ENCODE measurements around the gene ADGRG3.
"Not testable (repeated sequence)": the region's sequence is repeated elsewhere in the genome, so short reads cannot be mapped to it uniquely, and the experiment has no call there.

The ADGRG3 gene

DNA sequence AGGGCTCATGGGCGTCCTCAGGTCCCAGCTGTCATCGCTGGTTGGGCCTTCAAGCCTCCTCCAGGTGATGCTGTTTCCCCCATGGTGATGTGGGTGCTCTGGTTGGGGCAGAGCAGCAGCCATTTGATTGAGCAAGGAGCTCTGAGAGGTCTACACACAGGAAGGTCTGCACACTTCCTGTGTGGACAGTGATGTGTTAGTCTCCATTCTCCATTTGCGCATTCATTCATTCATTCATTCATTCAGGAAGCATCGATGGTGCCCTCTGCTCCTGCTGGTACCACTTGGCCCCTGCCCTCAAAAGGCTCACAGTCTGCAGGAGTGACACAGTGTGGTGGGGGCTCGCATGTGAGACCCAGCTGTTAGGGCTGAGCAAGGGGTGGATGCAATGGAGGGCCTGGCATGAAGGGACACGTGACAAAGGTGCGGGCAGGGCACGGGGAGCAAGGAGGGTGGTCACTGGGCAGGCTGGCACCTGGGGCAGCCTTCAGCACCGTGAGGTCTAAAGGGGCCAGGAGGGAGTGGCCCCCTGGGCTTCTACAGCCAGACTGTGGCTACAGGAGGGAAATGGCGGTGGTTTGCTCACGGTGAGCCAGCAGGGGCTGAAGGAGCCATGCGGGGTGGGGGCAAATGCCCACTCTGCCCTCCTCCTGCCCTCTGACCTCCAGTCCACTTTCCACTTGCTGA, 1.5 kb downstream of the ADGRG3 start:
- TF ChIP-seq, protein P1, sequence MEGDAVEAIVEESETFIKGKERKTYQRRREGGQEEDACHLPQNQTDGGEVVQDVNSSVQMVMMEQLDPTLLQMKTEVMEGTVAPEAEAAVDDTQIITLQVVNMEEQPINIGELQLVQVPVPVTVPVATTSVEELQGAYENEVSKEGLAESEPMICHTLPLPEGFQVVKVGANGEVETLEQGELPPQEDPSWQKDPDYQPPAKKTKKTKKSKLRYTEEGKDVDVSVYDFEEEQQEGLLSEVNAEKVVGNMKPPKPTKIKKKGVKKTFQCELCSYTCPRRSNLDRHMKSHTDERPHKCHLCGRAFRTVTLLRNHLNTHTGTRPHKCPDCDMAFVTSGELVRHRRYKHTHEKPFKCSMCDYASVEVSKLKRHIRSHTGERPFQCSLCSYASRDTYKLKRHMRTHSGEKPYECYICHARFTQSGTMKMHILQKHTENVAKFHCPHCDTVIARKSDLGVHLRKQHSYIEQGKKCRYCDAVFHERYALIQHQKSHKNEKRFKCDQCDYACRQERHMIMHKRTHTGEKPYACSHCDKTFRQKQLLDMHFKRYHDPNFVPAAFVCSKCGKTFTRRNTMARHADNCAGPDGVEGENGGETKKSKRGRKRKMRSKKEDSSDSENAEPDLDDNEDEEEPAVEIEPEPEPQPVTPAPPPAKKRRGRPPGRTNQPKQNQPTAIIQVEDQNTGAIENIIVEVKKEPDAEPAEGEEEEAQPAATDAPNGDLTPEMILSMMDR (IDR thresholded peaks at IDR 0.05; ENCODE audit: borderline replicate concordance, insufficient read depth, low read depth, low read length): no peak
- H3K4me3 ChIP-seq (ENCODE audit: low read depth, low read length): no peak overlapping the region

- TF ChIP-seq, protein P1 (IDR thresholded peaks at IDR 0.05; ENCODE audit: borderline replicate concordance, insufficient read depth, low read depth, low read length): no peak
- no peak overlapping the region for H3K4me3 ChIP-seq (ENCODE audit: low read depth, low read length)
These were observed 2.1 kb downstream of the ADGRG3 start for GRCh38 chr16:57670196-57670595.

DNA sequence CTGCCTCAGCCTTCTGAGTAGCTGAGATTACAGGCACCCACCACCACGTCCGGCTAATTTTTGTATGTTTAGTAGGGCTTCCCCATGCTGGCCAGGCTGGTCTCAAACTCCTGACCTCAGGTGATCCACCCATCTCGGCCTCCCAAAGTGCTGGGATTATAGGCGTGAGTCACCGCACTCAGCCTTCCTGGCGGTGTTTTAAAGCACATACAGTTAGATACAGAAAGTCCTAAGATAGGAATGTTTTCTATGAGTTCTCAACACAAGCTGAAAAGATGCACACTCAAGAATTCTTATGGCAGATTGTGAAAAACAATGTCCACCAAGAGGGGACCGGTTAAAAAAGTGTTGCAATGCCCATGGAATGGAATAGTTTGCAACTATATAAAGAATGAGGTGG, 3.3 kb downstream of the ADGRG3 start:
- not testable (repeated sequence) for H3K4me3 ChIP-seq (ENCODE audit: low read depth, low read length)

GRCh38 chr16:57672416-57672815, 4.3 kb downstream of the ADGRG3 start:
- TF ChIP-seq, protein P1 (IDR thresholded peaks at IDR 0.05; ENCODE audit: borderline replicate concordance, insufficient read depth, low read depth, low read length): no peak
- no peak overlapping the region for H3K4me3 ChIP-seq (ENCODE audit: low read depth, low read length)

DNA sequence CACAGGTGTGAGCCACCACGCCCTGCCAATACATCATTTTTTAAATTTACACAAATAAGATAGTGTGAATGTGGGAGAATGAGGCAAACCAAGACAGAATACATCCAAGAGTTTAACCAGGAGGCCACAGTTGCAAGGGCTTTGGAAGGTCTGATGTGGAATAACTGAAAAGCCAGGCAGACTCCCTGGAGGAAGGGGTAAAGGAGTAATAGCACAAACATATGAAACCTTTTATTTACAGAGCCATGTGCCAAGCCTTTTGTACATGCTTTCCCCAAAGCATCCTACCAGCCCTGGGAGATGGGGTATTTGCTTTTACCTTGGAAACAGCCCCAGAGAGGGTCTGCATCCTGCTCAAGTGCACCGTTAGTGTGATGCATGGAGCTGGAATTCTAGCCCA, 4.7 kb downstream of the ADGRG3 start:
- TF ChIP-seq, protein P1 (IDR thresholded peaks at IDR 0.05; ENCODE audit: borderline replicate concordance, insufficient read depth, low read depth, low read length): no peak
- H3K4me3 ChIP-seq (ENCODE audit: low read depth, low read length): no peak overlapping the region

DNA sequence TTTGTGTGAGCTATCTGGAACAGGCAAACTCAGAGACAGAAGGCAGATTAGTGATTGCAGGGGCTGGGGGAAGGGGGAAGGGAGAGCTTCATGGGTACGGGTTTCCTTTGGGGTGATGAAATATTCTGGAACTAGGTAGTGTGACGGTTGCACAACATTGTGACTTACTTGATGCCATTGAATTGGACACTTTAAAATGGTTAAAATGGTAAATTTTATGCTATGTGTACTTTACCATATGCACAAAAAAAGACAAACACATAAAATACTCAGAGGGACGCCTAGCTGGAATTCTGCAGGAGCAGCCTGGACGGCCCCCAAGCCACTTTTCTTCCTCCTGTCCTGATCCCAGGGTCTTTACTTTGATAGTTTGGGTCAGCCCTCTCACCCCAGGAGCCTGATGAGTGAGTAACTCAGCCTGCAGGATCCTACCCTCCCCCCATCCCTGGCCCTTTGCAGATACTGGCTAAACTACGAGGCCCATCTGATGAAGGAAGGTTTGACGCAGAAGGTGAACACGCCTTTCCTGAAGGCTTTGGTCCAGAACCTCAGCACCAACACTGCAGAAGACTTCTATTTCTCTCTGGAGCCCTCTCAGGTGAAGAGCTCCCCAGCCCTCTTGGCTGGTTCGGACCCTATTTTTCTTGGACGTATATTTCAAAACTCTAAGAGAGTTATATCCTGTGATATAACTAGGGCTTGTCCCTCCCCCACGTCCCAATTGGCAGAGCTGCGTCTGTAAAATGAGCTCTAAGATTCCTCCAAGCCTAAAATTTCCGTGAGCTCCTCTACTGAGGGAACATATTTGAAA, 7.8 kb downstream of the ADGRG3 start:
- H3K4me3 ChIP-seq (ENCODE audit: low read depth, low read length): no peak overlapping the region
- TF ChIP-seq, protein P1 (IDR thresholded peaks at IDR 0.05; ENCODE audit: borderline replicate concordance, insufficient read depth, low read depth, low read length): no peak

DNA sequence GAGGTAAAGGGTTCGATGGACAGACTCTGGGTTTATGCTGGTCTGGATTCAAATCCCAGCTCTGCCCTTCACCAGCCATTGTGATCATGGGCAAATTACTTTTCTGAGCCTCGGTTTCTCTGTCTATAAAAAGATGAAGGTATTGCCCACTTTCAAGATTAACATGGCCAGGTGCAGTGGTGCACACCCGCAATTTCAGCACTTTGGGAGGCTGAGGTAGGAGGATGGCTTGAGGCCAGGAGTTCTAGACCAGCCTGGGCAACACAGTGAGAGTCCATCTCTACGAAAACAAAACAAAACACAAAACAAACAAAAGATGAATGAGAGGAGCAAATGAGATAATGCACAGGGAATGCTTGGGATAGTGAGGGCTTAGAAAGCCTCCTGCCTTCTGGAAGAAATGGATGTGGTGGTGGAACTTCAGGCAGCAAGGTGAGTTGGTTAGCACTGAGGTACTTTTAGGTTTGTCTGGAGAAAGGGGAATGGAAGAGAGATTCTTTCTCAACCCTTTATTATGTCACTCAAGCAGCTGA, 8.5 kb downstream of the ADGRG3 start:
- H3K4me3 ChIP-seq (ENCODE audit: low read depth, low read length): no peak overlapping the region
- TF ChIP-seq, protein P1 (IDR thresholded peaks at IDR 0.05; ENCODE audit: borderline replicate concordance, insufficient read depth, low read depth, low read length): no peak
